CD8-positive, alpha-beta memory T cell (primary cell): ENCODE measurements around the gene GMDS. TPM values are rescaled to one million over a fixed set of nuclear protein-coding genes. Genes with fewer than 3 reads are reported as not detected.

Experiments used
- CTCF ChIA-PET: fragments of 350-600 bp; sonication (Branson Sonifier 250); formaldehyde crosslinking; loops from one replicate; lab custom pipeline; 2021; ENCODE audit warnings: antibody characterized with exemption; lab: Charles Lee
- POLR2A ChIA-PET: fragments of 350-600 bp; sonication (Branson Sonifier 250); formaldehyde crosslinking; loops from one replicate; lab custom pipeline; 2021; ENCODE audit warnings: antibody characterized with exemption; lab: Charles Lee
- DNase-seq, 5 donors: peaks; one replicate each; pipeline versions ENCODE4 v3.0.0 to v3.0.0-alpha.2; 2020 to 2022; ENCODE audit warnings: mixed read lengths in 1 of 5
- H3K27ac ChIP-seq: one replicate; pipeline ENCODE4 v1.7.0; 2013; ENCODE audit warnings: low read depth, mild to moderate bottlenecking, low read length, moderate library complexity
- H3K27me3 ChIP-seq: 2 replicates; pipeline ENCODE4 v1.7.0; 2013; ENCODE audit warnings: low read length, mild to moderate bottlenecking; ENCODE audit not compliant: insufficient read depth, poor library complexity, severe bottlenecking
- H3K36me3 ChIP-seq: 2 replicates; pipeline ENCODE4 v1.7.0; 2013; ENCODE audit warnings: mild to moderate bottlenecking, low read length, moderate library complexity; ENCODE audit not compliant: insufficient read depth
- H3K4me1 ChIP-seq: 2 replicates; pipeline ENCODE4 v1.7.0; 2013; ENCODE audit warnings: mild to moderate bottlenecking, low read length, moderate library complexity; ENCODE audit not compliant: insufficient read depth
- H3K4me3 ChIP-seq: 2 replicates; pipeline ENCODE4 v1.7.0; 2013; ENCODE audit warnings: mild to moderate bottlenecking, low read length
- H3K9me3 ChIP-seq: 2 replicates; pipeline ENCODE4 v1.7.0; 2013; ENCODE audit warnings: mild to moderate bottlenecking, low read length
- H3K27ac Mint-ChIP-seq, 8 donors: one replicate each; pipeline ENCODE4 v1.8.0; 2020 to 2021; ENCODE audit warnings: mixed read lengths in 8 of 8, mild to moderate bottlenecking in 6 of 8, inconsistent platforms in 3 of 8, moderate library complexity in 3 of 8
- H3K27me3 Mint-ChIP-seq, 2 donors: one replicate each; pipeline ENCODE4 v1.8.0; 2020 to 2021; ENCODE audit warnings: mixed read lengths in 2 of 2, mild to moderate bottlenecking in 1 of 2, moderate library complexity in 1 of 2
- H3K36me3 Mint-ChIP-seq, 3 donors: one replicate each; pipeline ENCODE4 v1.8.0; 2020 to 2021; ENCODE audit warnings: mixed read lengths in 3 of 3, inconsistent platforms in 1 of 3, mild to moderate bottlenecking in 1 of 3
- H3K4me1 Mint-ChIP-seq, 3 donors: one replicate each; pipeline ENCODE4 v1.8.0; 2020 to 2021; ENCODE audit warnings: mixed read lengths in 3 of 3, inconsistent platforms in 1 of 3, mild to moderate bottlenecking in 1 of 3
- H3K4me3 Mint-ChIP-seq, 7 donors: one replicate each; pipeline ENCODE4 v1.8.0; 2020 to 2021; ENCODE audit warnings: mixed read lengths in 7 of 7, mild to moderate bottlenecking in 6 of 7, moderate library complexity in 4 of 7, inconsistent platforms in 2 of 7
- H3K9me3 Mint-ChIP-seq, 5 donors: one replicate each; pipeline ENCODE4 v1.8.0; 2020 to 2022; ENCODE audit warnings: mixed read lengths in 5 of 5, mild to moderate bottlenecking in 3 of 5, moderate library complexity in 2 of 5, inconsistent platforms in 1 of 5
- polyA plus RNA-seq: library from polyadenylated mRNA; unstranded; fragments of 300-500 nt; fragmentation: Illumina TruSeq; gene quantifications from one replicate; pipeline ENCODE4 v1.2.3, GENCODE V29; 2021
- total RNA-seq, 2 experiments: library from RNA; stranded (reverse); gene quantifications; one replicate each; pipeline ENCODE4 v1.2.3, GENCODE V29; 2021

GMDS gene
- total and polyA plus RNA-seq, 3 experiments from 2014 or later, result 16.4 to 33.4 (median 28.6) TPM

GRCh38 chr6:2166717-2167116 is 78.7 kb downstream of the GMDS start:
- Histone ChIP-seq H3K4me1 (peaks cover 11% of the 10 kb centered on the region), H3K27ac (no peak overlapping the region), H3K36me3 (no peaks in the 10 kb centered on the region), H3K9me3 (no peaks in the 10 kb centered on the region), H3K27me3 (no peaks in the 10 kb centered on the region), H3K4me3 (no peak overlapping the region)
- Mint-ChIP-seq H3K27me3 (peaks cover 0 to 2% of the 10 kb centered on the region in 2 donors), H3K4me3 (no peak overlapping the region), H3K9me3 (no peaks in the 10 kb centered on the region), H3K4me1 (peaks cover 13 to 29% (median 25%) of the 10 kb centered on the region in 3 donors), H3K36me3 (peaks cover 0 to 5% (median 1%) of the 10 kb centered on the region in 3 donors), H3K27ac (no peak overlapping the region)
- POLR2A ChIA-PET, result no interaction called here
- CTCF ChIA-PET, result no interaction called here
- DNase-seq, result no peak

- no peak overlapping the region for H3K27ac Mint-ChIP-seq
- no peaks in the 10 kb centered on the region for H3K27me3 ChIP-seq
- peaks cover 17 to 31% (median 28%) of the 10 kb centered on the region in 3 donors for H3K4me1 Mint-ChIP-seq
- no peak for DNase-seq
- peaks cover 0 to 2% of the 10 kb centered on the region in 2 donors for H3K27me3 Mint-ChIP-seq
- H3K9me3 ChIP-seq, result no peaks in the 10 kb centered on the region
- H3K27ac ChIP-seq, result no peak overlapping the region
- no peaks in the 10 kb centered on the region for H3K9me3 Mint-ChIP-seq
- H3K4me3 ChIP-seq, result no peak overlapping the region
- H3K36me3 ChIP-seq, result no peaks in the 10 kb centered on the region
- CTCF ChIA-PET, result no interaction called here
- no peak overlapping the region for H3K4me3 Mint-ChIP-seq
- H3K4me1 ChIP-seq, result peaks cover 14% of the 10 kb centered on the region
- peaks cover 0 to 5% (median 1%) of the 10 kb centered on the region in 3 donors for H3K36me3 Mint-ChIP-seq
- POLR2A ChIA-PET, result no interaction called here
Measured at GRCh38 chr6:2165286-2165685, 80.1 kb downstream of the GMDS start.

- H3K4me1 ChIP-seq, result peaks cover 14% of the 10 kb centered on the region
- no peaks in the 10 kb centered on the region for H3K36me3 ChIP-seq
- H3K4me3 ChIP-seq, result no peak overlapping the region
- peaks cover 17 to 31% (median 28%) of the 10 kb centered on the region in 3 donors for H3K4me1 Mint-ChIP-seq
- H3K27me3 Mint-ChIP-seq, result peaks cover 0 to 2% of the 10 kb centered on the region in 2 donors
- no peaks in the 10 kb centered on the region for H3K9me3 ChIP-seq
- H3K4me3 Mint-ChIP-seq, result no peak overlapping the region
- no peak overlapping the region for H3K27ac Mint-ChIP-seq
- no peaks in the 10 kb centered on the region for H3K9me3 Mint-ChIP-seq
- DNase-seq, result no peak
- CTCF ChIA-PET, result no interaction called here
- no peak overlapping the region for H3K27ac ChIP-seq
- H3K27me3 ChIP-seq, result no peaks in the 10 kb centered on the region
- POLR2A ChIA-PET, result no interaction called here
- H3K36me3 Mint-ChIP-seq, result peaks cover 0 to 5% (median 1%) of the 10 kb centered on the region in 3 donors
Measured at GRCh38 chr6:2164481-2164880, 80.9 kb downstream of the GMDS start.

- no peaks in the 10 kb centered on the region for H3K9me3 Mint-ChIP-seq
- Histone ChIP-seq H3K4me1 (peaks cover 20% of the 10 kb centered on the region), H3K27me3 (no peaks in the 10 kb centered on the region), H3K9me3 (no peaks in the 10 kb centered on the region), H3K4me3 (no peak overlapping the region), H3K36me3 (no peaks in the 10 kb centered on the region), H3K27ac (no peak overlapping the region)
- no peak for DNase-seq
- H3K27ac Mint-ChIP-seq, result peak overlapping the region in 1 of 8 donors; percentile 5
- ChIA-PET POLR2A (no interaction called here), CTCF (no interaction called here)
- H3K36me3 Mint-ChIP-seq, result peaks cover 0 to 5% (median 1%) of the 10 kb centered on the region in 3 donors
- H3K4me1 Mint-ChIP-seq, result peaks cover 31 to 51% (median 45%) of the 10 kb centered on the region in 3 donors
- H3K4me3 Mint-ChIP-seq, result no peak overlapping the region
- no peaks in the 10 kb centered on the region for H3K27me3 Mint-ChIP-seq
Measured at GRCh38 chr6:2162079-2162445, 83.3 kb downstream of the GMDS start.

- Mint-ChIP-seq H3K4me3 (no peak overlapping the region), H3K36me3 (no peaks in the 10 kb centered on the region), H3K9me3 (no peaks in the 10 kb centered on the region), H3K4me1 (peaks cover 32 to 52% (median 42%) of the 10 kb centered on the region in 3 donors), H3K27ac (no peak overlapping the region), H3K27me3 (no peaks in the 10 kb centered on the region)
- Histone ChIP-seq H3K27me3 (no peaks in the 10 kb centered on the region), H3K4me3 (no peak overlapping the region), H3K9me3 (no peaks in the 10 kb centered on the region), H3K36me3 (no peaks in the 10 kb centered on the region), H3K27ac (no peak overlapping the region), H3K4me1 (peaks cover 20% of the 10 kb centered on the region)
- ChIA-PET POLR2A (no interaction called here), CTCF (no interaction called here)
- no peak for DNase-seq
Measured at GRCh38 chr6:2158596-2159271, 86.7 kb downstream of the GMDS start.

GRCh38 chr6:2157441-2158127 is 87.8 kb downstream of the GMDS start:
- H3K27ac ChIP-seq, result no peak overlapping the region
- H3K4me3 ChIP-seq, result no peak overlapping the region
- Mint-ChIP-seq H3K27me3 (no peaks in the 10 kb centered on the region), H3K36me3 (no peaks in the 10 kb centered on the region), H3K4me1 (peaks cover 26 to 40% (median 33%) of the 10 kb centered on the region in 3 donors), H3K4me3 (no peak overlapping the region), H3K27ac (peak overlapping the region in 3 of 8 donors; percentile 13 to 55 (median 28)), H3K9me3 (no peaks in the 10 kb centered on the region)
- no peaks in the 10 kb centered on the region for H3K36me3 ChIP-seq
- H3K27me3 ChIP-seq, result no peaks in the 10 kb centered on the region
- DNase-seq, result peak in 2 of 5 donors; percentile 6 to 58
- no peaks in the 10 kb centered on the region for H3K9me3 ChIP-seq
- H3K4me1 ChIP-seq, result peaks cover 15% of the 10 kb centered on the region
- CTCF ChIA-PET, result no interaction called here
- POLR2A ChIA-PET, result no interaction called here

- POLR2A ChIA-PET, result no interaction called here
- H3K4me1 ChIP-seq, result peaks cover 6% of the 10 kb centered on the region
Measured at GRCh38 chr6:2155206-2155605, 90.2 kb downstream of the GMDS start.

GRCh38 chr6:2149361-2150006 is 95.9 kb downstream of the GMDS start:
- Histone ChIP-seq H3K4me1 (no peaks in the 10 kb centered on the region), H3K4me3 (no peak overlapping the region), H3K27ac (no peak overlapping the region), H3K27me3 (no peaks in the 10 kb centered on the region), H3K9me3 (no peaks in the 10 kb centered on the region), H3K36me3 (no peaks in the 10 kb centered on the region)
- no peak overlapping the region for H3K4me3 Mint-ChIP-seq
- H3K36me3 Mint-ChIP-seq, result peaks cover 0 to 6% (median 5%) of the 10 kb centered on the region in 3 donors
- ChIA-PET CTCF (no interaction called here), POLR2A (no interaction called here)
- DNase-seq, result no peak
- peaks cover 0 to 2% of the 10 kb centered on the region in 2 donors for H3K27me3 Mint-ChIP-seq
- peak overlapping the region in 1 of 8 donors; percentile 7 for H3K27ac Mint-ChIP-seq
- H3K9me3 Mint-ChIP-seq, result no peaks in the 10 kb centered on the region
- H3K4me1 Mint-ChIP-seq, result peaks cover 0 to 2% (median 0%) of the 10 kb centered on the region in 3 donors

More at GRCh38 chr6:2155206-2155605, 90.2 kb downstream of the GMDS start:
- Mint-ChIP-seq H3K4me3 (no peak overlapping the region), H3K27me3 (no peaks in the 10 kb centered on the region), H3K4me1 (peaks cover 17 to 25% (median 18%) of the 10 kb centered on the region in 3 donors), H3K9me3 (no peaks in the 10 kb centered on the region), H3K36me3 (no peaks in the 10 kb centered on the region), H3K27ac (no peak overlapping the region)
- Histone ChIP-seq H3K36me3 (no peaks in the 10 kb centered on the region), H3K27ac (no peak overlapping the region), H3K27me3 (no peaks in the 10 kb centered on the region), H3K9me3 (no peaks in the 10 kb centered on the region), H3K4me3 (no peak overlapping the region)
- no peak for DNase-seq
- CTCF ChIA-PET, result no interaction called here
